Lower leg skin (tissue), 3 donors: ENCODE data around the gene ABCC2.

Source experiments
- POLR2A ChIP-seq, 2 donors: fragments of 450-650 bp; IDR thresholded peaks; one replicate each; pipeline ENCODE4 v1.6.1; 2016 to 2017; ENCODE audit warnings: antibody characterized with exemption in 2 of 2, mild to moderate bottlenecking in 1 of 2, moderate library complexity in 1 of 2
- TF ChIP-seq, protein P1 (sequence below), 3 donors: fragments of 450-650 bp; IDR thresholded peaks; one replicate each; pipeline ENCODE4 v1.5.1; 2016; ENCODE audit warnings: antibody characterized with exemption in 3 of 3, mild to moderate bottlenecking in 3 of 3, moderate library complexity in 2 of 3

DNA sequence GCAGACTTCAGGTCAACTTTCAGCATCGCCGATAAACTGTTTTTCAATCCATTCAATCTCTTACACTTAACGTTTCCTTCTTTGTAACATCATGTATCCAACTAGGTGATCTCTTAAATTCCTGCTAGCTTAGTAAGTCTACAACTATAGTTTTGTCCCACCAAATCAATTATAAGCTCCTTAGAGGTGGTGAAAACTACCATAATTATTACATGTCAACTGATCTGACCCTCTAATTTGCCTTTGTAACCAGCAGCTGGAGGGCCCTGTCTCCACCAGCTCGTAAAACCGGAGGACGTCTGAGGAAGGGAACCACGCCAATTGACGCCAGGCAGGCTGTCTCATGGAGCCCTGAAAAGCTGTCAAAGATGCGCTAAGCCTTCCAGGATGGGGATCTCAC is 113.4 kb downstream of the ABCC2 start:
- no peak for TF ChIP-seq POLR2A (IDR thresholded peaks at IDR 0.05)
- TF ChIP-seq, protein P1, sequence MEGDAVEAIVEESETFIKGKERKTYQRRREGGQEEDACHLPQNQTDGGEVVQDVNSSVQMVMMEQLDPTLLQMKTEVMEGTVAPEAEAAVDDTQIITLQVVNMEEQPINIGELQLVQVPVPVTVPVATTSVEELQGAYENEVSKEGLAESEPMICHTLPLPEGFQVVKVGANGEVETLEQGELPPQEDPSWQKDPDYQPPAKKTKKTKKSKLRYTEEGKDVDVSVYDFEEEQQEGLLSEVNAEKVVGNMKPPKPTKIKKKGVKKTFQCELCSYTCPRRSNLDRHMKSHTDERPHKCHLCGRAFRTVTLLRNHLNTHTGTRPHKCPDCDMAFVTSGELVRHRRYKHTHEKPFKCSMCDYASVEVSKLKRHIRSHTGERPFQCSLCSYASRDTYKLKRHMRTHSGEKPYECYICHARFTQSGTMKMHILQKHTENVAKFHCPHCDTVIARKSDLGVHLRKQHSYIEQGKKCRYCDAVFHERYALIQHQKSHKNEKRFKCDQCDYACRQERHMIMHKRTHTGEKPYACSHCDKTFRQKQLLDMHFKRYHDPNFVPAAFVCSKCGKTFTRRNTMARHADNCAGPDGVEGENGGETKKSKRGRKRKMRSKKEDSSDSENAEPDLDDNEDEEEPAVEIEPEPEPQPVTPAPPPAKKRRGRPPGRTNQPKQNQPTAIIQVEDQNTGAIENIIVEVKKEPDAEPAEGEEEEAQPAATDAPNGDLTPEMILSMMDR (IDR thresholded peaks at IDR 0.05), result no peak
